Prostate gland (tissue), 2 donors: Measurements from ENCODE around the gene EXD3. TPM values are rescaled to one million over a fixed set of nuclear protein-coding genes. Genes with fewer than 3 reads are reported as not detected.

Source experiments
- DNase-seq: peaks from one replicate; pipeline ENCODE4 v3.0.0-alpha.2; 2019; ENCODE audit warnings: low spot score
- H3K27ac ChIP-seq, 2 donors: fragments of 200-600 bp; sonication (generic); 2 replicates each; pipeline ENCODE4 v1.5.1; 2017 to 2019
- H3K27me3 ChIP-seq: fragments of 200-600 bp; sonication (generic); replicated peaks from 2 replicates; pipeline ENCODE4 v1.5.1; 2019; ENCODE audit not compliant: insufficient read depth
- H3K36me3 ChIP-seq, 2 donors: fragments of 200-600 bp; sonication (generic); 1 replicate in 1 of 2; 2 replicates in 1 of 2; pipeline versions ENCODE4 v1.5.1 to v1.8.1; 2017 to 2019
- H3K4me1 ChIP-seq: fragments of 200-600 bp; sonication (generic); replicated peaks from 2 replicates; pipeline ENCODE4 v1.5.1; 2019
- H3K4me3 ChIP-seq, 2 donors: fragments of 200-600 bp; sonication (generic); 2 replicates each; pipeline ENCODE4 v1.5.1; 2017 to 2019
- H3K9me3 ChIP-seq: fragments of 200-600 bp; sonication (generic); 2 replicates; pipeline ENCODE4 v1.5.1; 2017
- POLR2A ChIP-seq: fragments of 450-650 bp; IDR thresholded peaks from one replicate; pipeline ENCODE4 v1.6.1; 2016; ENCODE audit warnings: antibody characterized with exemption, mild to moderate bottlenecking
- POLR2AphosphoS5 ChIP-seq: sonication (generic); formaldehyde crosslinking; IDR thresholded peaks from one replicate; pipeline ENCODE4 v1.6.1; 2017; ENCODE audit warnings: antibody characterized with exemption
- WGBS: methylation state at CpG from one replicate; pipeline ENCODE4 v1.1.5; 2018; 5-methylcytosine and 5-hydroxymethylcytosine counted together
- intact Hi-C: fragments of 100-400 bp; cut with DNase I; formaldehyde crosslinking; loops from one replicate; pipeline ENCODE4 v1.14.2; 2022
- total RNA-seq, 2 donors: library from RNA; depleted of rRNA; stranded (reverse); fragments of >200 nt; gene quantifications; one replicate each; pipeline ENCODE4 v1.1.0, GENCODE V29; 2016
- TF ChIP-seq, protein P1 (sequence below), 4 experiments: fragments of 200-600 bp in 2 of 4; fragments of 450-650 bp in 2 of 4; sonication (generic) in 2 of 4; IDR thresholded peaks; 1 replicate in 3 of 4; 2 replicates in 1 of 4; pipeline ENCODE4 v1.5.1; 2016 to 2019; ENCODE audit warnings: antibody characterized with exemption in 4 of 4, mild to moderate bottlenecking in 2 of 4, moderate library complexity in 2 of 4

Gene EXD3
- total RNA-seq, 2 donors from 2014 or later, result 32.6 to 44.8 TPM

GRCh38 chr9:137457406-137458193, 34.6 kb upstream of the EXD3 start:
- no peaks in the 10 kb centered on the region for H3K27me3 ChIP-seq
- intact Hi-C loops, result no loop called here
- peaks cover 12% of the 10 kb centered on the region for H3K4me1 ChIP-seq
- peak overlapping the region; percentile 68 to 69 for H3K27ac ChIP-seq
- no peaks in the 10 kb centered on the region for H3K9me3 ChIP-seq
- no peak for DNase-seq
- H3K4me3 ChIP-seq, result peak overlapping the region in 1 of 2 donors; percentile 76
- TF ChIP-seq POLR2AphosphoS5 (no peak), POLR2A (no peak)
- TF ChIP-seq, protein P1, sequence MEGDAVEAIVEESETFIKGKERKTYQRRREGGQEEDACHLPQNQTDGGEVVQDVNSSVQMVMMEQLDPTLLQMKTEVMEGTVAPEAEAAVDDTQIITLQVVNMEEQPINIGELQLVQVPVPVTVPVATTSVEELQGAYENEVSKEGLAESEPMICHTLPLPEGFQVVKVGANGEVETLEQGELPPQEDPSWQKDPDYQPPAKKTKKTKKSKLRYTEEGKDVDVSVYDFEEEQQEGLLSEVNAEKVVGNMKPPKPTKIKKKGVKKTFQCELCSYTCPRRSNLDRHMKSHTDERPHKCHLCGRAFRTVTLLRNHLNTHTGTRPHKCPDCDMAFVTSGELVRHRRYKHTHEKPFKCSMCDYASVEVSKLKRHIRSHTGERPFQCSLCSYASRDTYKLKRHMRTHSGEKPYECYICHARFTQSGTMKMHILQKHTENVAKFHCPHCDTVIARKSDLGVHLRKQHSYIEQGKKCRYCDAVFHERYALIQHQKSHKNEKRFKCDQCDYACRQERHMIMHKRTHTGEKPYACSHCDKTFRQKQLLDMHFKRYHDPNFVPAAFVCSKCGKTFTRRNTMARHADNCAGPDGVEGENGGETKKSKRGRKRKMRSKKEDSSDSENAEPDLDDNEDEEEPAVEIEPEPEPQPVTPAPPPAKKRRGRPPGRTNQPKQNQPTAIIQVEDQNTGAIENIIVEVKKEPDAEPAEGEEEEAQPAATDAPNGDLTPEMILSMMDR (IDR thresholded peaks at IDR 0.05), result no peak
- H3K36me3 ChIP-seq, result no peaks in the 10 kb centered on the region
- 83% methylated on average over 43 of the region's 44 CpGs for WGBS

GRCh38 chr9:137456864-137457405, 34.0 kb upstream of the EXD3 start:
- H3K36me3 ChIP-seq, result no peaks in the 10 kb centered on the region
- H3K27ac ChIP-seq, result peak overlapping the region; percentile 37 to 69
- no peaks in the 10 kb centered on the region for H3K27me3 ChIP-seq
- peaks cover 12% of the 10 kb centered on the region for H3K4me1 ChIP-seq
- 91% methylated on average over 10 of the region's 10 CpGs for WGBS
- intact Hi-C loops, result no loop called here
- DNase-seq, result no peak
- H3K9me3 ChIP-seq, result no peaks in the 10 kb centered on the region
- TF ChIP-seq, protein P1 (IDR thresholded peaks at IDR 0.05), result no peak
- TF ChIP-seq POLR2AphosphoS5 (no peak), POLR2A (no peak)
- no peak overlapping the region for H3K4me3 ChIP-seq

- DNase-seq, result no peak
- peak overlapping the region; percentile 37 to 69 for H3K27ac ChIP-seq
- H3K4me1 ChIP-seq, result peaks cover 12% of the 10 kb centered on the region
- no peaks in the 10 kb centered on the region for H3K27me3 ChIP-seq
- 74% methylated on average over 12 of the region's 12 CpGs for WGBS
- H3K9me3 ChIP-seq, result no peaks in the 10 kb centered on the region
- no peaks in the 10 kb centered on the region for H3K36me3 ChIP-seq
- TF ChIP-seq POLR2A, result no peak
- TF ChIP-seq, protein P1 (IDR thresholded peaks at IDR 0.05), result no peak
- peak; percentile 29 for TF ChIP-seq POLR2AphosphoS5
- H3K4me3 ChIP-seq, result no peak overlapping the region
- intact Hi-C loops, result no loop called here
These were observed 33.3 kb upstream of the EXD3 start for GRCh38 chr9:137456061-137456863.

DNA sequence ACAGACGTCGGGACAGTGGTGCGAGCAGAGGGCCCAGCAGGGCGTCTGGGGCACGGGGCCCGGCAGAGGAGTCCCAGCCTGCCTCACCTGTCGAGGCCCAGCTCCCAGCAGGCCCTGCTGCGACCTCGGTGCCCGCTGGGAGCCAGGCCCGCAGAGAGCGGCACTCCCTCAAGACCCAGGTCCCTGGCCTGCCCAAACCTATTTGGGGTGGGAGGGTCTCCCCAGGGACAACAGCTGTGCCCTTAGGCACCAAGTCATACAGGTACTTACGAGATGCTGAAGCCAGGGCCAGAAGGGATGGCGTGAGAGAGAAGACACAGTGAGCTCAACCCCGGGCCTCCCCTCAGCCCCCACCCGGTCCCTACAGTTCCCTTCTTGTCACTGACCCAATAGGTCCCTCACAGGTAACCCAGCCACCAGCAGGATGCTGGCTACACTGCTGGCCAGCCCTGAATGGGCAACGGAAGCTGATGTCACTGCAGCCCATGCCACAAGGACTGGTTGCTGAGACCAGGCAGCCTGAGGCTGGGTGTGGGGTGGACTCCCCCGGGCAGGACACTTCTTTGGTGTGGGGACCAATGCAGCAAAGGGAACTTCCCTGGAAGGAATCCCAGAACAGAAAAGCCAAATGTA, 32.5 kb upstream of the EXD3 start:
- intact Hi-C loops, result no loop called here
- Histone ChIP-seq H3K27ac (no peak overlapping the region), H3K4me3 (no peak overlapping the region), H3K4me1 (peaks cover 12% of the 10 kb centered on the region), H3K9me3 (no peaks in the 10 kb centered on the region), H3K36me3 (no peaks in the 10 kb centered on the region), H3K27me3 (no peaks in the 10 kb centered on the region)
- no peak for DNase-seq
- TF ChIP-seq POLR2AphosphoS5 (no peak), POLR2A (no peak)
- TF ChIP-seq, protein P1 (IDR thresholded peaks at IDR 0.05), result no peak
- WGBS, result 89% methylated on average over 16 of the region's 18 CpGs
